Esophagus muscularis mucosa (tissue), 4 donors: ENCODE data around the gene DKK2. TPM values are rescaled to one million over a fixed set of nuclear protein-coding genes. Genes with fewer than 3 reads are reported as not detected.

ENCODE experiments used
- DNase-seq: peaks from one replicate; pipeline ENCODE4 v3.0.0-alpha.2; 2017; ENCODE audit errors: extremely low spot score
- H3K27ac ChIP-seq, 4 donors: fragments of 200-600 bp; sonication (generic); replicated peaks in 1 of 4; 1 replicate in 3 of 4; 2 replicates in 1 of 4; pipeline ENCODE4 v1.5.1; 2016 to 2019; ENCODE audit warnings: mild to moderate bottlenecking in 1 of 4
- H3K27me3 ChIP-seq, 4 donors: fragments of 200-600 bp; sonication (generic); one replicate each; pipeline versions ENCODE4 v1.5.1 to v1.6.0; 2016 to 2019
- H3K36me3 ChIP-seq, 4 donors: fragments of 200-600 bp; sonication (generic); one replicate each; pipeline ENCODE4 v1.5.1; 2016 to 2019
- H3K4me1 ChIP-seq, 4 donors: fragments of 200-600 bp; sonication (generic); one replicate each; pipeline ENCODE4 v1.5.1; 2016 to 2019
- H3K4me3 ChIP-seq, 4 donors: fragments of 200-600 bp; sonication (generic); 1 replicate in 2 of 4; 2 replicates in 2 of 4; pipeline ENCODE4 v1.5.1; 2016 to 2019; ENCODE audit warnings: mild to moderate bottlenecking in 4 of 4, moderate library complexity in 1 of 4
- H3K9me3 ChIP-seq, 4 donors: fragments of 200-600 bp; sonication (generic); 1 replicate in 3 of 4; 2 replicates in 1 of 4; pipeline ENCODE4 v1.5.1; 2016 to 2019
- CTCF ChIP-seq, 3 experiments: fragments of 200-600 bp in 2 of 3; fragments of 450-650 bp in 1 of 3; sonication (generic) in 2 of 3; IDR thresholded peaks; one replicate each; pipeline ENCODE4 v1.5.1; 2017 to 2019; ENCODE audit warnings: antibody characterized with exemption in 3 of 3, mild to moderate bottlenecking in 2 of 3, moderate library complexity in 1 of 3
- EP300 ChIP-seq: sonication (generic); formaldehyde crosslinking; IDR thresholded peaks from one replicate; pipeline ENCODE4 v1.6.1; 2017; ENCODE audit warnings: antibody characterized with exemption
- POLR2A ChIP-seq: fragments of 450-650 bp; IDR thresholded peaks from one replicate; pipeline ENCODE4 v1.6.1; 2017; ENCODE audit warnings: antibody characterized with exemption, moderate library complexity, mild to moderate bottlenecking, low read depth
- POLR2AphosphoS5 ChIP-seq, 2 donors: sonication (generic); formaldehyde crosslinking; IDR thresholded peaks; one replicate each; pipeline ENCODE4 v1.6.1; 2017; ENCODE audit warnings: antibody characterized with exemption in 2 of 2
- WGBS: methylation state at CpG from one replicate; pipeline ENCODE4 v1.1.5; 2018; 5-methylcytosine and 5-hydroxymethylcytosine counted together
- intact Hi-C: fragments of 100-400 bp; cut with DNase I; formaldehyde crosslinking; loops from one replicate; pipeline ENCODE4 v1.15.1; 2023
- total RNA-seq, 4 donors: library from RNA; depleted of rRNA; stranded (reverse); fragments of >200 nt; gene quantifications; one replicate each; pipeline versions ENCODE4 v1.1.0 to v1.2.1, GENCODE V29; 2016

Gene DKK2
- total RNA-seq, 4 donors from 2014 or later = 0.52 to 1.8 (median 0.70) TPM

- Histone ChIP-seq H3K27me3 (no peaks in the 10 kb centered on the region), H3K27ac (no peak overlapping the region), H3K4me1 (no peaks in the 10 kb centered on the region), H3K4me3 (no peak overlapping the region), H3K9me3 (no peaks in the 10 kb centered on the region), H3K36me3 (no peaks in the 10 kb centered on the region)
- intact Hi-C loops = no loop called here
- WGBS = 71% methylated on average over 1 of the region's 1 CpG
- no peak for DNase-seq
- TF ChIP-seq POLR2A (no peak), POLR2AphosphoS5 (IDR thresholded peaks at IDR 0.05) (no peak), EP300 (no peak), CTCF (IDR thresholded peaks at IDR 0.05) (no peak)
Measured at GRCh38 chr4:107058828-107059227, 22.7 kb upstream of the DKK2 start.

GRCh38 chr4:107050525-107051135 lies 14.5 kb upstream of the DKK2 start:
- intact Hi-C loops = no loop called here

GRCh38 chr4:107046261-107046660 lies 10.1 kb upstream of the DKK2 start:
- 94% methylated on average over 1 of the region's 1 CpG for WGBS

More at GRCh38 chr4:107050525-107051135, 14.5 kb upstream of the DKK2 start:
- Histone ChIP-seq H3K4me3 (no peak overlapping the region), H3K36me3 (no peaks in the 10 kb centered on the region), H3K9me3 (peaks cover 0 to 11% (median 7%) of the 10 kb centered on the region in 4 donors), H3K4me1 (no peaks in the 10 kb centered on the region), H3K27me3 (no peaks in the 10 kb centered on the region), H3K27ac (no peak overlapping the region)
- no peak for DNase-seq
- TF ChIP-seq POLR2A (no peak), CTCF (IDR thresholded peaks at IDR 0.05) (peak in 2 of 3 experiments; percentile 34 to 49)
- WGBS = 70% methylated on average over 3 of the region's 3 CpGs

GRCh38 chr4:107044170-107044569 lies 8.1 kb upstream of the DKK2 start:
- no peak for TF ChIP-seq POLR2AphosphoS5 (IDR thresholded peaks at IDR 0.05)
- TF ChIP-seq POLR2A = no peak
- no peak for TF ChIP-seq CTCF (IDR thresholded peaks at IDR 0.05)
- no peak for TF ChIP-seq EP300
- no peak for DNase-seq
- peaks cover 0 to 12% (median 9%) of the 10 kb centered on the region in 4 donors for H3K9me3 ChIP-seq
- H3K4me1 ChIP-seq = no peaks in the 10 kb centered on the region
- WGBS = 60% methylated on average over 1 of the region's 1 CpG
- H3K27ac ChIP-seq = no peak overlapping the region
- intact Hi-C loops = no loop called here
- H3K4me3 ChIP-seq = no peak overlapping the region
- H3K36me3 ChIP-seq = no peaks in the 10 kb centered on the region
- peaks cover 0 to 9% (median 0%) of the 10 kb centered on the region in 4 donors for H3K27me3 ChIP-seq

More at GRCh38 chr4:107046261-107046660, 10.1 kb upstream of the DKK2 start:
- intact Hi-C loops = no loop called here
- Histone ChIP-seq H3K9me3 (peaks cover 0 to 12% (median 9%) of the 10 kb centered on the region in 4 donors), H3K36me3 (no peaks in the 10 kb centered on the region), H3K4me1 (no peaks in the 10 kb centered on the region), H3K27ac (no peak overlapping the region), H3K27me3 (no peaks in the 10 kb centered on the region), H3K4me3 (no peak overlapping the region)
- TF ChIP-seq POLR2AphosphoS5 (IDR thresholded peaks at IDR 0.05) (no peak), EP300 (no peak), POLR2A (no peak), CTCF (IDR thresholded peaks at IDR 0.05) (no peak)
- no peak for DNase-seq

GRCh38 chr4:107037199-107037584 lies 1.1 kb upstream of the DKK2 start:
- 0% methylated on average over 3 of the region's 19 CpGs for WGBS
- intact Hi-C loops = no loop called here
- Histone ChIP-seq H3K27me3 (peaks cover 0 to 66% (median 21%) of the 10 kb centered on the region in 4 donors), H3K27ac (no peak overlapping the region), H3K36me3 (no peaks in the 10 kb centered on the region), H3K4me3 (peak overlapping the region; percentile 18 to 50 (median 44)), H3K9me3 (no peaks in the 10 kb centered on the region), H3K4me1 (peaks cover 10 to 41% (median 39%) of the 10 kb centered on the region in 4 donors)
- no peak for DNase-seq
- no peak for TF ChIP-seq POLR2AphosphoS5 (IDR thresholded peaks at IDR 0.05)
- peak in 1 of 3 experiments; percentile 24 for TF ChIP-seq CTCF (IDR thresholded peaks at IDR 0.05)
- TF ChIP-seq EP300 = no peak
